SH-SY5Y (cell line): ENCODE data around the gene ARHGAP18.

ENCODE experiments used
- GATA2 ChIP-seq: IDR thresholded peaks from 2 replicates; pipeline ENCODE4 v1.6.1; 2011; ENCODE audit warnings: mild to moderate bottlenecking, low read depth, low read length
- GATA3 ChIP-seq: IDR thresholded peaks from 2 replicates; pipeline ENCODE4 v1.6.1; 2011; ENCODE audit warnings: low read depth, mild to moderate bottlenecking, low read length, moderate library complexity

GRCh38 chr6:129565366-129565765, 144.6 kb downstream of the ARHGAP18 start:
- TF ChIP-seq GATA3 = no peak
- TF ChIP-seq GATA2 = no peak
